K562 (cell line): ENCODE results near the gene FBLIM1. TPM values are rescaled to one million over a fixed set of nuclear protein-coding genes. Genes with fewer than 3 reads are reported as not detected.

Experiments used
- ATAC-seq: fragments of 200-7000 bp; cut with Tn5 transposase; 3 replicates; pipeline ENCODE4 v1.9.1; 2020; ENCODE audit warnings: moderate library complexity
- BruUV-seq: library from RNA; stranded (reverse); fragments of 400-500 nt; replicated peaks from 2 replicates; lab custom pipeline; 2021; lab: Mats Ljungman, UMichigan
- CTCF ChIA-PET: fragments of 300-600 bp; formaldehyde crosslinking; extraction: SDS; loops from one replicate; lab custom pipeline; 2021; ENCODE audit warnings: low intra/inter-chr PET ratio; lab: Yijun Ruan, JAX
- POLR2A ChIA-PET: fragments of 300-600, 350-650 bp; sonication (Branson Sonifier 250); formaldehyde crosslinking; extraction: SDS; loops from one replicate; lab custom pipeline; 2021; ENCODE audit warnings: antibody characterized with exemption, inconsistent platforms; lab: Yijun Ruan, JAX
- DNase-seq, 4 experiments: peaks; one replicate each; pipeline versions ENCODE4 v3.0.0 to v3.0.0-alpha.2; 2011 to 2018; ENCODE audit warnings: low spot score in 3 of 4, mixed read lengths in 3 of 4; ENCODE audit errors: extremely low read depth in 1 of 4
- FAIRE-seq: peaks from 2 replicates; lab custom pipeline; 2011; peaks lifted over from hg19 to GRCh38; lab: Jason Lieb, UNC
- H2AFZ ChIP-seq: 2 replicates; pipeline ENCODE4 v1.6.0; 2011; ENCODE audit warnings: low read depth, low read length, control low read depth, inconsistent platforms
- H3K27ac ChIP-seq: fragments of 200-600 bp; 3 replicates; pipeline ENCODE4 v1.8.0; 2011; ENCODE audit warnings: low read depth, mild to moderate bottlenecking, control low read depth, inconsistent platforms, low read length, moderate library complexity, mixed read lengths; ENCODE audit errors: extremely low read depth
- H3K27me3 ChIP-seq, 2 experiments: fragments of 300-600 bp in 1 of 2; 2 replicates in 1 of 2; 3 replicates in 1 of 2; pipeline versions ENCODE4 v1.6.0 to v1.8.0; 2011; ENCODE audit warnings: inconsistent platforms in 2 of 2, low read length in 2 of 2, mild to moderate bottlenecking in 1 of 2, mixed read lengths in 1 of 2, moderate library complexity in 1 of 2; ENCODE audit not compliant: control insufficient read depth in 2 of 2, insufficient read depth in 2 of 2
- H3K36me3 ChIP-seq: fragments of 300-600 bp; 3 replicates; pipeline ENCODE4 v1.8.0; 2011; ENCODE audit warnings: mild to moderate bottlenecking, low read length, inconsistent platforms; ENCODE audit not compliant: control insufficient read depth, insufficient read depth
- H3K4me1 ChIP-seq, 2 experiments: fragments of 200-600 bp in 1 of 2; replicated peaks in 1 of 2; 2 replicates in 1 of 2; 3 replicates in 1 of 2; pipeline versions ENCODE4 v1.5.1 to v1.8.0; 2011; ENCODE audit warnings: inconsistent platforms in 2 of 2, low read length in 2 of 2, mild to moderate bottlenecking in 1 of 2, mixed read lengths in 1 of 2, moderate library complexity in 1 of 2; ENCODE audit not compliant: control insufficient read depth in 2 of 2, insufficient read depth in 2 of 2
- H3K4me2 ChIP-seq: 2 replicates; pipeline ENCODE4 v1.6.1; 2011; ENCODE audit warnings: low read length, control low read depth, inconsistent platforms, mixed read lengths; ENCODE audit not compliant: insufficient read depth
- H3K4me3 ChIP-seq: fragments of 200-600 bp; sonication (generic), shearing (Covaris generic); 2 replicates; pipeline ENCODE4 v1.5.1; 2016; ENCODE audit warnings: control low read depth, inconsistent platforms
- H3K79me2 ChIP-seq: fragments of 200-600 bp; 3 replicates; pipeline ENCODE4 v1.8.0; 2011; ENCODE audit warnings: low read length, inconsistent platforms; ENCODE audit not compliant: control insufficient read depth, insufficient read depth
- H3K9ac ChIP-seq, 2 experiments: 2 replicates each; pipeline versions ENCODE4 v1.6.0 to v1.6.1; 2011; ENCODE audit warnings: low read depth in 2 of 2, low read length in 2 of 2, control low read depth in 1 of 2, inconsistent platforms in 1 of 2, mild to moderate bottlenecking in 1 of 2, mixed read lengths in 1 of 2; ENCODE audit not compliant: insufficient read depth in 1 of 2
- H3K9me1 ChIP-seq: one replicate; pipeline ENCODE4 v1.6.0; 2011; ENCODE audit warnings: inconsistent platforms, mild to moderate bottlenecking, low read length, moderate library complexity; ENCODE audit not compliant: control insufficient read depth, insufficient read depth
- H3K9me3 ChIP-seq: replicated peaks from 2 replicates; pipeline ENCODE4 v1.5.1; 2011; ENCODE audit warnings: low read depth, low read length, inconsistent platforms; ENCODE audit not compliant: control insufficient read depth, insufficient read depth
- H4K20me1 ChIP-seq: replicated peaks from 2 replicates; pipeline ENCODE4 v1.6.1; 2011; ENCODE audit warnings: low read length, inconsistent platforms, mixed read lengths; ENCODE audit not compliant: control insufficient read depth, insufficient read depth
- ATF2 ChIP-seq: sonication (generic); formaldehyde crosslinking; IDR thresholded peaks from 2 replicates; pipeline ENCODE4 v1.8.1; 2022; ENCODE audit warnings: missing genetic modification reagents
- BCOR ChIP-seq: fragments of 450-650 bp; IDR thresholded peaks from 2 replicates; pipeline ENCODE4 v1.6.1; 2016
- FOXJ3 ChIP-seq: sonication (generic); formaldehyde crosslinking; IDR thresholded peaks from 2 replicates; pipeline ENCODE4 v1.4.0; 2020; ENCODE audit warnings: mild to moderate bottlenecking, missing genetic modification reagents
- FOXP4 ChIP-seq: sonication (generic); formaldehyde crosslinking; IDR thresholded peaks from 2 replicates; pipeline ENCODE4 v1.8.0; 2022; ENCODE audit warnings: mild to moderate bottlenecking, missing genetic modification reagents, borderline replicate concordance
- HNRNPH1 ChIP-seq: fragments of 200-400 bp; formaldehyde crosslinking; optimal IDR thresholded peaks from 2 replicates; pipeline ENCODE3; 2017; ENCODE audit warnings: low read depth, mild to moderate bottlenecking, low read length, moderate library complexity
- KHSRP ChIP-seq: fragments of 450-650 bp; IDR thresholded peaks from 2 replicates; pipeline ENCODE4 v1.6.1; 2017
- MTA2 ChIP-seq: fragments of 450-650 bp; IDR thresholded peaks from 2 replicates; pipeline ENCODE4 v1.6.1; 2016; ENCODE audit warnings: low read depth
- MXI1 ChIP-seq: IDR thresholded peaks from 2 replicates; pipeline ENCODE4 v1.6.1; 2011; ENCODE audit warnings: low read depth, mild to moderate bottlenecking, improper control_type of control experiment, low read length
- NONO ChIP-seq, 2 experiments: fragments of 200-400 bp in 1 of 2; fragments of 450-650 bp in 1 of 2; formaldehyde crosslinking in 1 of 2; IDR thresholded peaks; 2 replicates each; pipeline ENCODE4 v1.6.1; 2017; ENCODE audit warnings: low read depth in 2 of 2, mild to moderate bottlenecking in 2 of 2, moderate library complexity in 2 of 2, low read length in 1 of 2
- PRPF4 ChIP-seq: fragments of 200-400 bp; formaldehyde crosslinking; IDR thresholded peaks from one replicate; pipeline ENCODE4 v1.6.1; 2017; ENCODE audit warnings: low read length, low read depth, mild to moderate bottlenecking; ENCODE audit not compliant: insufficient read depth, poor library complexity, severe bottlenecking
- SFPQ ChIP-seq: fragments of 200-400 bp; formaldehyde crosslinking; IDR thresholded peaks from 2 replicates; pipeline ENCODE4 v1.6.1; 2017; ENCODE audit warnings: mild to moderate bottlenecking, low read depth, low read length, moderate library complexity
- SMAD1 ChIP-seq: fragments of 150-350 bp; IDR thresholded peaks from 2 replicates; pipeline ENCODE4 v1.6.1; 2014; ENCODE audit warnings: low read length, low read depth; ENCODE audit not compliant: partially characterized antibody
- SMC3 ChIP-seq: conservative IDR thresholded peaks from 2 replicates; pipeline ENCODE4 v1.6.1; 2011; ENCODE audit warnings: low read depth, low read length, improper control_type of control experiment; ENCODE audit not compliant: insufficient read depth
- TAL1 ChIP-seq: fragments of 450-650 bp; IDR thresholded peaks from 2 replicates; pipeline ENCODE4 v1.6.1; 2016; ENCODE audit warnings: mild to moderate bottlenecking
- TEAD1 ChIP-seq, 2 experiments: fragments of 450-650 bp in 1 of 2; sonication (generic) in 1 of 2; formaldehyde crosslinking; IDR thresholded peaks; 2 replicates each; pipeline versions ENCODE4 v1.4.0 to v1.8.0; 2020 to 2022; ENCODE audit warnings: mild to moderate bottlenecking in 2 of 2, missing genetic modification reagents in 1 of 2
- TGIF2 ChIP-seq: sonication (generic); formaldehyde crosslinking; IDR thresholded peaks from 2 replicates; pipeline ENCODE4 v1.8.1; 2022; ENCODE audit warnings: mild to moderate bottlenecking, missing genetic modification reagents, moderate library complexity
- ZNF232 ChIP-seq: sonication (generic); formaldehyde crosslinking; IDR thresholded peaks from 2 replicates; pipeline ENCODE4 v1.8.0; 2022; ENCODE audit warnings: mild to moderate bottlenecking, missing genetic modification reagents
- ZNF586 ChIP-seq: fragments of 450-650 bp; formaldehyde crosslinking; conservative IDR thresholded peaks from 2 replicates; pipeline ENCODE4 v1.4.0; 2020; ENCODE audit warnings: mild to moderate bottlenecking, moderate library complexity
- ZNF764 ChIP-seq: fragments of 250-450 bp; sonication (Bioruptor Pico); IDR thresholded peaks from 2 replicates; pipeline ENCODE4 v1.4.0; 2020; ENCODE audit warnings: low read depth, mild to moderate bottlenecking, moderate library complexity
- WGBS: fragments of 100-300 bp; shearing (Covaris generic); methylation state at CpG from one replicate; pipeline ENCODE4 v1.1.6; 2016; ENCODE audit warnings: low coverage, mixed read lengths; ENCODE audit not compliant: insufficient coverage; ENCODE audit errors: missing lambda C conversion rate; 5-methylcytosine and 5-hydroxymethylcytosine counted together
- in situ Hi-C: fragments of 300-500 bp; cut with MboI; formaldehyde crosslinking; loops from 4 replicates; pipeline ENCODE4 v1.15.0; 2018; ENCODE audit warnings: inconsistent platforms, mixed read lengths
- intact Hi-C: fragments of 100-400 bp; cut with micrococcal nuclease; formaldehyde crosslinking; loops from 2 replicates; pipeline ENCODE4 v1.14.2; 2022
- polyA plus RNA-seq, 8 experiments: library from polyadenylated mRNA; depleted of rRNA in 4 of 8; stranded (reverse) in 5 of 8; unstranded in 3 of 8; fragments of >200 nt; fragmentation: Nextera tagmentation in 2 of 8; fragmentation: Illumina TruSeq in 1 of 8; extraction: Ambion mirVana in 2 of 8; extraction: Trizol in 1 of 8; gene quantifications; 2 replicates each; pipeline versions ENCODE4 v1.2.1 to v1.2.3, GENCODE V29; 2011 to 2014; ENCODE audit warnings: inconsistent platforms in 1 of 8, missing spikeins in 1 of 8
- total RNA-seq, 7 experiments: library from RNA; depleted of rRNA in 6 of 7; stranded (reverse); fragments of >200 nt in 6 of 7; fragmentation: Illumina TruSeq in 2 of 7; extraction: Trizol in 2 of 7; gene quantifications; 2 replicates each; pipeline versions ENCODE4 v1.2.1 to v1.2.3, GENCODE V29; 2011 to 2021; ENCODE audit warnings: low replicate concordance in 1 of 7

FBLIM1 gene
- total and polyA plus RNA-seq, 9 of the 15 experiments (the other 6 are each of a cell fraction or from before 2014, with no cell fraction given), result 0.14 to 0.24 TPM; not detected in 7

- no peak for FAIRE-seq
- in situ Hi-C loops, result no loop called here
- Histone ChIP-seq H3K9ac (no peak overlapping the region), H3K4me3 (no peak overlapping the region), H2AFZ (no peak overlapping the region), H3K9me3 (no peaks in the 10 kb centered on the region), H3K4me1 (peaks cover 5 to 8% of the 10 kb centered on the region in 2 experiments; a peak in 3 of 5 replicates), H3K27me3 (peaks cover 0 to 12% of the 10 kb centered on the region in 2 experiments; a peak in 2 of 5 replicates), H3K36me3 (no peaks in the 10 kb centered on the region), H3K79me2 (no peaks in the 10 kb centered on the region), H3K4me2 (no peak overlapping the region), H3K9me1 (no peaks in the 10 kb centered on the region), H3K27ac (no peak overlapping the region), H4K20me1 (no peaks in the 10 kb centered on the region)
- no peak for TF ChIP-seq MXI1
- no peak for TF ChIP-seq FOXJ3 (CRISPR knock-in tag)
- TF ChIP-seq SMAD1, result no peak
- no peak for TF ChIP-seq TEAD1 (CRISPR knock-in tag; IDR thresholded peaks at IDR 0.05)
- TF ChIP-seq SMC3, result no peak
- TF ChIP-seq FOXP4, result no peak
- no peak for TF ChIP-seq TGIF2
- no peak for TF ChIP-seq ZNF232 (CRISPR knock-in tag)
- no peak for TF ChIP-seq KHSRP
- TF ChIP-seq ZNF586 (CRISPR knock-in tag), result no peak
- no peak for TF ChIP-seq HNRNPH1
- TF ChIP-seq TAL1, result no peak
- no peak for TF ChIP-seq ZNF764 (CRISPR knock-in tag)
- TF ChIP-seq MTA2, result no peak
- no peak for TF ChIP-seq ATF2 (CRISPR knock-in tag)
- no peak for TF ChIP-seq SFPQ
- no peak for TF ChIP-seq BCOR
- no peak for TF ChIP-seq NONO (IDR thresholded peaks at IDR 0.05; ENCODE audit: low read depth in 2 of 2, low read length in 1 of 2)
- no peak for TF ChIP-seq PRPF4
- ChIA-PET CTCF (no interaction called here), POLR2A (interaction anchor here (0.6 kb wide), 2 partner anchors 9 to 140 kb away, joined by 3 read pairs; no protein-coding TSS in a partner anchor)
- intact Hi-C loops, result no loop called here
- DNase-seq, result no peak
- no TSS peak for BruUV-seq
- ATAC-seq, result no peak
- WGBS, result 58% methylated on average over 10 of the region's 10 CpGs
Measured at GRCh38 chr1:15786581-15786980, 28.0 kb downstream of the FBLIM1 start.
